Loucy (cell line): ENCODE measurements around the gene HTR5A.

Experiments
- CTCF ChIP-seq: fragments of 200-600 bp; sonication (generic); conservative IDR thresholded peaks from 2 replicates; pipeline ENCODE4 v1.5.1; 2014; ENCODE audit warnings: mild to moderate bottlenecking, antibody characterized with exemption, low read length
- EZH2phosphoT487 ChIP-seq: fragments of 200-600 bp; IDR thresholded peaks from 2 replicates; pipeline ENCODE4 v1.6.1; 2018; ENCODE audit warnings: antibody characterized with exemption, mild to moderate bottlenecking, moderate library complexity, borderline replicate concordance

- TF ChIP-seq CTCF = no peak
- TF ChIP-seq EZH2phosphoT487 = no peak
Measured at GRCh38 chr7:155119801-155120382, 49.8 kb downstream of the HTR5A start.
